Type B pancreatic cell (in vitro differentiated cells): ENCODE data around the gene COL9A1. TPM values are rescaled to one million over a fixed set of nuclear protein-coding genes. Genes with fewer than 3 reads are reported as not detected.

Source experiments
- DNase-seq: peaks from one replicate; pipeline ENCODE4 v3.0.0; 2021; ENCODE audit warnings: mixed read lengths; ENCODE audit not compliant: unreplicated experiment; ENCODE audit errors: extremely low spot score
- H3K27ac Mint-ChIP-seq: 2 replicates; pipeline ENCODE4 v1.8.0; 2021; ENCODE audit warnings: mild to moderate bottlenecking, mixed read lengths
- H3K27me3 Mint-ChIP-seq: 2 replicates; pipeline ENCODE4 v1.8.0; 2021; ENCODE audit warnings: mixed read lengths
- H3K36me3 Mint-ChIP-seq: 2 replicates; pipeline ENCODE4 v1.8.0; 2021; ENCODE audit warnings: mixed read lengths
- H3K4me1 Mint-ChIP-seq: one replicate; pipeline ENCODE4 v1.8.0; 2021; ENCODE audit warnings: mixed read lengths; ENCODE audit not compliant: unreplicated experiment
- H3K4me3 Mint-ChIP-seq: 2 replicates; pipeline ENCODE4 v1.8.0; 2021; ENCODE audit warnings: mild to moderate bottlenecking, mixed read lengths
- H3K9me3 Mint-ChIP-seq: 2 replicates; pipeline ENCODE4 v1.8.0; 2021; ENCODE audit warnings: mixed read lengths
- CTCF ChIP-seq: fragments of 200-600 bp; sonication (generic); conservative IDR thresholded peaks from 2 replicates; pipeline ENCODE4 v1.5.0; 2021; ENCODE audit warnings: antibody characterized with exemption, mild to moderate bottlenecking
- total RNA-seq: library from RNA; stranded (reverse); gene quantifications from 2 replicates; pipeline ENCODE4 v1.2.1, GENCODE V29; 2021; ENCODE audit warnings: low replicate concordance

The COL9A1 gene
- total RNA-seq, 1 donor from 2014 or later, result 16.9 TPM

- H3K27ac Mint-ChIP-seq, result no peak overlapping the region
- peaks cover 8% of the 10 kb centered on the region for H3K4me1 Mint-ChIP-seq
- no peak overlapping the region for H3K4me3 Mint-ChIP-seq
- DNase-seq, result no peak
- peak; percentile 94 for TF ChIP-seq CTCF
- H3K36me3 Mint-ChIP-seq, result no peaks in the 10 kb centered on the region
- no peaks in the 10 kb centered on the region for H3K27me3 Mint-ChIP-seq
- H3K9me3 Mint-ChIP-seq, result no peaks in the 10 kb centered on the region
These were observed 81.7 kb downstream of the COL9A1 start for GRCh38 chr6:70221025-70221714.

- Mint-ChIP-seq H3K36me3 (no peaks in the 10 kb centered on the region), H3K27me3 (no peaks in the 10 kb centered on the region), H3K4me3 (no peak overlapping the region), H3K9me3 (no peaks in the 10 kb centered on the region), H3K4me1 (peaks cover 8% of the 10 kb centered on the region), H3K27ac (no peak overlapping the region)
- no peak for DNase-seq
- TF ChIP-seq CTCF, result no peak
These were observed 82.8 kb downstream of the COL9A1 start for GRCh38 chr6:70219943-70220613.

GRCh38 chr6:70216767-70217166 lies 86.1 kb downstream of the COL9A1 start:
- H3K27ac Mint-ChIP-seq, result no peak overlapping the region
- H3K4me1 Mint-ChIP-seq, result peaks cover 7% of the 10 kb centered on the region
- TF ChIP-seq CTCF, result no peak
- H3K4me3 Mint-ChIP-seq, result no peak overlapping the region
- no peaks in the 10 kb centered on the region for H3K9me3 Mint-ChIP-seq
- DNase-seq, result no peak
- H3K27me3 Mint-ChIP-seq, result no peaks in the 10 kb centered on the region
- no peaks in the 10 kb centered on the region for H3K36me3 Mint-ChIP-seq

- H3K4me3 Mint-ChIP-seq, result no peak overlapping the region
- H3K36me3 Mint-ChIP-seq, result no peaks in the 10 kb centered on the region
- H3K27ac Mint-ChIP-seq, result no peak overlapping the region
- DNase-seq, result no peak
- no peaks in the 10 kb centered on the region for H3K4me1 Mint-ChIP-seq
- no peaks in the 10 kb centered on the region for H3K27me3 Mint-ChIP-seq
- TF ChIP-seq CTCF, result no peak
- H3K9me3 Mint-ChIP-seq, result no peaks in the 10 kb centered on the region
These were observed 87.3 kb downstream of the COL9A1 start for GRCh38 chr6:70215460-70216108.

- Mint-ChIP-seq H3K4me1 (no peaks in the 10 kb centered on the region), H3K4me3 (no peak overlapping the region), H3K27me3 (no peaks in the 10 kb centered on the region), H3K27ac (no peak overlapping the region), H3K9me3 (no peaks in the 10 kb centered on the region), H3K36me3 (no peaks in the 10 kb centered on the region)
- TF ChIP-seq CTCF, result peak; percentile 71
- DNase-seq, result no peak
These were observed 92.4 kb downstream of the COL9A1 start for GRCh38 chr6:70210462-70210861.
